OCI-M2 (cell line): Measurements from ENCODE around the gene UFD1.

Experiments
- DNase-seq: peaks from one replicate; lab custom pipeline; 2025; ENCODE audit not compliant: unreplicated experiment; lab: John Stamatoyannopoulos, UW

UFD1 gene

DNA sequence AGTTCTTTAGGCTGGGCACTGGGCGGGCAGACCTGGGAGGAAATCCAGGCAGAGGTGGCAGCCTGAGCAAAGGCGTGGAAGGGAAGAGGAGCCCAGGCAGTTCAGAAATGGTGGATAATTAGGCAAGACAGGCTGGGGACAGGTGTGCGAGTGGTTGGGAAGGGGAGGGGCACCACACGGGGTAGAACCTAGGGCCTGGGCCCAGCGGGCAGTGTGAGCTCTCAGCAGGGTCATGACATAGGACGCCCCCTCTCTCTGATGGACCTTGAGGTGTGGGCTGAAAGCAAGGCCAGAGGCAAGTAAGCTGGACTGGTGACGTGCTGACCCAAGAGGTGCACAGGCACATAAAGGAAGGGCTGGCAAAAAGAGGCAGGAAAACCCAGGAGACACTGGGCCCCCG is 6.8 kb downstream of the UFD1 start:
- no peak for DNase-seq

DNA sequence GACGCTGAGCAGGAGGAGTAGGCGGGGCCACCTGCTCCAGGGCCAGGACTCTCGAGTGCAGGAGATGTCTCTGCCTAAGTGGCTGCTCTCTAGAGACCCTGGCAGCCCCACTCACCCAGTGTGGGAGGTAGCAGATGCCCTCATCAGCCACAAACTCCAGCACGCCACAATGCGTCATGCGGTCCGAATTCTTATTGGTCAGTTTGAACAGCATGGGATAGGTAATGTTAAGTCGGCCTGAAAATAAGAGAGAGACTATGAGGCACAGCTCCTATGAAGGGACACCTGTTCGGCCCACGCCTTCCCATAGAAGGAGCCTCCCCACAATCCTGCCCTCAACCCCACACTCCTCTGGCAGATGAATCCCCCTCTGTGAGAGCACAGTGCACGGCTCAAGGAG is 7.4 kb downstream of the UFD1 start:
- no peak for DNase-seq

DNA sequence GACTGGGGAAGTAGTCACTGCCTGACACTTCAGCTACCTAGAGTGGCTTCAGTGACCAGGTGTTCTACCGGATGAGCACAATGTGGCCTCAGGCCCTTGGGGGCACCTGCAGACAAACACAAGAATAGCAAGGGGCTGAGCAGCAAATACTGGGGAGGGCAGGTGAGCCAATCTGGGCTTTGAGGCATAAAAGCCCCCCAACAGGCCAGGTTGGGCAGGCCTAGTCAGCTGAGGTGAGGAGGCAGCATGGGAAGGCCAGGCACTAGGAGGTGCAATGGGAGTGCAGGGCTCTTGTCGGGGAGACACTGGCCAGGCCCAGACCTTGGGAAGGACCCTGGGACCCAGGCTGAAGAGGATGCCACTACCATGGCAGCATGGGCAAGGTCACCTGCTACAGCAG is 9.0 kb downstream of the UFD1 start:
- no peak for DNase-seq

- no peak for DNase-seq
These were observed 9.6 kb downstream of the UFD1 start for GRCh38 chr22:19469421-19469820.

DNA sequence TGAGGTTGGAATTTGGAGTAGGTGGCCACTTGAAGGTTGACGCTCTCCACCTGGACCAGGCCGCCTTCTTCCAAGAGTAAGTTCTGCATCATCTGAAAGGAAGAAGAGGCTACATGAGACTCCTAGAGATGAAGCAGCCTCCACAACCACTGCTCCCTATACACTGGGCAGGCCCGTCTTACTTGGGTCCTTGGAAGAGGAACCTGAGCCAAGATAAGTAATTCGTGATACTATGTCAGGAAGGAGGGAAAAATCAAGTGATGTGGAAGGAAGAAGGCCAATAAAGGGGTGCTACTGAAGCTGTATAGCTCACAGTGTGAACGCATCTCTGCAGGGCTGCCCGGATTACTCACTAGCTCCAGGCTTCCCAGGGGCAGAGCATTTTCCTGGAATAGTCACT is 11.1 kb downstream of the UFD1 start:
- DNase-seq: no peak

DNA sequence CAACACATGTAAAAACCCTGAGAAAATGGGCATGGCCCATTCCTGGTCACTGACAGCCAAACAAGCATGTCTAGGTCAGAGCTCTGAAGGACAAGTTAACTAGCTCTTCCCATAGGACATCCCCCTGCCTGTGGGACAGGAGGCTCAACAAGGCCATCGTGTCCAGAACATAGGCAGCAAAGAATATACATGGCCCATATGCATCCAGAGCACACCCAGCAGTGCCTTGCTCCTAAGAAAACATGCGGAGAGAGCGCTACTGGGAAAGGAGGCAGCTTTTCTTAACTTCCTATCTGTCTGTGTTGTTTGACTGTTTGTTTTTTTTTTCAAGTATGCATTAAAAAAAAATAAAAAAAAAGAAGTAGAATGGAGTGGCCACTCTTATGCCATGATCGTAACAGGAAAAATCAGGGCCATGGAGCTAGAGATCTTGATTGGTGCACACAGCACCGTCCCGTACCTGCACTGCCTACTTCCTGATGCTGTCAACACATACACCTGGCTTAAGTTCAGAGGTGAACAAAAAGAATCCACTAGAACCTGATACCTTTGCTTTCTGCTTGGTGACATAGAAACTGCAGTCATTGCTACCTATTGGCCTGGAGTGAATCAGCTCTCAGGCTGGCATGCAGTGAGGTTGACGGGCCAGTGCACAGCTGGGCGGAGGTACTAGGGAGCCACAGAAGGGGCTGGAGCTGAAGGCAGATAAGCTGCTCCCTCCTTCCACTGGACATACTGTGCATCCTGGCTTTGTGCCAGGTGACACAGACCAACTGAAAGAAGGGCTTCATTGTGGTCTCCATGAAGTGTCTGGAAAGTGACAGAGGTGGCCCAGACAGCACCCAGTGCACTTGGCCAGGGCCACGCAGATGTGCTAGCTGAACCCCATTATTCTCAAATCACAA is 11.9 kb downstream of the UFD1 start:
- DNase-seq: no peak

GRCh38 chr22:19466126-19466716 is 12.8 kb downstream of the UFD1 start:
- DNase-seq: no peak

DNA sequence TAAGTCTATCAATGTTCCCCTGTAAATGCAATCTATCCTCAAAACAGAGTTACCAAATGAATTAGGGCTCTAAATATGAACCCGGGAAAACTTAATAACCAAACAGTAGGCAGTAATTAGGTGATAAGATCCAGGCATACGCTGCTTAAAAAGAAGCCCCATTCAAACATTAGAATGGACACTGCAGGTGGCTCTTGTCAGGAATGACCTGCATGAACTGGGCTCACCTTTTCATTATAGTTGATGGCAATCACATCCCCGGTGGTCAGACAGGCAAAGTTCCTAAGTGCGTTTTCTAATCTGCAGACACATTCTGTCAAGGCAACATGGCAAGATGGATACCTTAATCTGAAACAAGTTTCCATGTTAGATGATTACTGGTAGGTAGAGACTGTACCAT is 14.0 kb downstream of the UFD1 start:
- no peak for DNase-seq

- DNase-seq: no peak
These were observed 14.4 kb downstream of the UFD1 start for GRCh38 chr22:19464546-19464945.

DNA sequence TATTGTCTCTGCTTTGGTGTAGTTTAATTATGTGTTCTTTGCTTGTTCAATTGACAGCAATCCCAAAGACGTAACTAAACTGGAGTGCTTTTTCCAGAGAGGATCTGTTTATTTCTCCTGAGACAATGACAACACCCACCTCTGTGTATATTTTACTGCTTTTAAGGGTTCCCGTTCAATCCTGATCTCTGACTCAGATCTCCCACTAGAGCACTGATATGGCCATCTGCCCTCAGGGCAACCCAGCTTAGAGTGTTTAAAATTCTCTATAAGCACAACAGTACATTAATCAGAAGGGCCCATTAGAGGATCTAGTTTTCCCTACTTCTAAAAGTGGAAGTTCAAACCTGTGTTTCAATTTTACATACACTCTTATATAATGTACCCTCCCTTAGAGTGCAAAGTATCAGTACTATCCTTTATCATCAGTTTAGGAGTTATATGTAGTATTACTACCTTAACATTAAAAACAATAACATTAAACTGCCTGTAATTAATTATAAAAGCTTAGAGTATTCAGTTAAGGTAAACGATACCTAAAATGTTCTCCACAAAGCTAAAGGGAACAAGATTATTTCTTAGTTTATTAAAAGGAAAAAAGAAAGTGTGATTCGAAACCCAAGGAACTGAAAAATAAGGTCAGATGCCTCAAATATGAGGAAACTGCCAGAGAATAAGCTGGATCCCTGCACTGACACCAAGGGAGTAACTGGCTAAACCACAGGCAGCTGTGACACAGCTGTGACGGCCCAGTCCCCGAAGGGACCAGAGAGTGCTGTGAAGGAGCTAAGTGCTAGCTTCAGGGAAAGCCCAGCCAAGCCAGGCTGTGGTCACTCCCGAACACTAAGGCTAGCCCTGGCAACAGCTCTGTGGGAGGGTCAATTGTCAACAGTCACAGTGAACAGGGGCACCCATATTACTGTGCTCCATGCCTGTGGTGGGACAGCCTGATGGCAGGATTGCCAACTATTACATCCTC is 15.2 kb downstream of the UFD1 start:
- no peak for DNase-seq

- no peak for DNase-seq
These were observed 16.0 kb downstream of the UFD1 start for GRCh38 chr22:19463008-19463407.

DNA sequence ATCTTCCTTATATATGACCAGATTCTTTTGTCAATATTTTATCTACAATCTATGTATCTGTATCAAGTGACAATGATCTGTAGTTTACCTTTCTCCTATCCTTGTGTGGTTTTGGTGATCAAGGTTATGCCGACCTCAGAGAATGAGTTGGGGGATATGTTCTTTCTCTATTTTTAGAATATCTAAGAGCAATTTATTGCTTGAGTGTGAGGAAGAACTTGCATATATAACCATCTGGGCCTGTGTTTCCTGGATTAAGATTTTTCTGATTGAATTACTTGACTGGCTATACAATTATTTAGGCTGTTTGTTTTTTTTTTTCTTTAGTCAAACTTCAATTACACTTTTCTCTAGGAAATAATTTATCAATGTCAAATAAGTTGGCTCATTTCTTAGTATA is 17.5 kb downstream of the UFD1 start:
- no peak for DNase-seq

DNA sequence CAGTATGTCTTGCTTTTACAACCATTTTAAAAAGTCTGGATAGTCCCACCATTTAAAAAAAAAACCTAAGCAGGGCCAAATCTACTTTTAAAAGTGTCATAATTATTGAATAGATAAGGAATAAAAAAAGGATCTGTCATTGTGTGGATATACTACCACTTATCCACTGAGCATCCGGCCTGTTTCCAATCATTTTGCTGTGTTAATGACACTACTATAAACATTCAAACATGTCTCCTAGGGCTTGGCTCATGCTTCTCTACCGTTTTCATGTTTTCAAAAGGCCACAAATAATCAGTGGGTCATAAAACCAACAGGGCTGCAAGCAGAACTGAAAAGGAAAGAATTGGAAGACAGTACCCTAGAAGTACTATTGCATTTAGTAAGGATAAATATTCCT is 19.0 kb downstream of the UFD1 start:
- no peak for DNase-seq

GRCh38 chr22:19457828-19458428 is 21.1 kb downstream of the UFD1 start:
- DNase-seq: no peak

DNA sequence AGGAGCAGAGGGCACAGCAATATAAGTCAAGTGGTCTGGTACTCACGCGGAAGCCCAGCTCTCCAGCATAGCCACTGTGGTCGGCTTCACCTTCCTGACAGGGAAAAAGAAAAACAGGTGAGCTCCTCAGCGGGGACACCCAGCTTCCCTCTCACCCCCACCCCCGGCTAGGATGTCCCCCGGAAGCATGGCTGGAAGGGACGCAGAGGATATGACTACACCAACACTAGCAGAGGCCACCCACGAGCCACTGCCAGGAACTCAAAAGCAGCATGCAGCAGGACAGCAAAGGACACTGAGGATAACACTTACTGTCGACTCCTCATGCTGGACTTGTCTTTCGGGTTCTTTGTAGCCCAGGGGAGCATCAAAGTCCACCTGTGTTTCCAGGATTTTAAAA is 22.5 kb downstream of the UFD1 start:
- no peak for DNase-seq

DNA sequence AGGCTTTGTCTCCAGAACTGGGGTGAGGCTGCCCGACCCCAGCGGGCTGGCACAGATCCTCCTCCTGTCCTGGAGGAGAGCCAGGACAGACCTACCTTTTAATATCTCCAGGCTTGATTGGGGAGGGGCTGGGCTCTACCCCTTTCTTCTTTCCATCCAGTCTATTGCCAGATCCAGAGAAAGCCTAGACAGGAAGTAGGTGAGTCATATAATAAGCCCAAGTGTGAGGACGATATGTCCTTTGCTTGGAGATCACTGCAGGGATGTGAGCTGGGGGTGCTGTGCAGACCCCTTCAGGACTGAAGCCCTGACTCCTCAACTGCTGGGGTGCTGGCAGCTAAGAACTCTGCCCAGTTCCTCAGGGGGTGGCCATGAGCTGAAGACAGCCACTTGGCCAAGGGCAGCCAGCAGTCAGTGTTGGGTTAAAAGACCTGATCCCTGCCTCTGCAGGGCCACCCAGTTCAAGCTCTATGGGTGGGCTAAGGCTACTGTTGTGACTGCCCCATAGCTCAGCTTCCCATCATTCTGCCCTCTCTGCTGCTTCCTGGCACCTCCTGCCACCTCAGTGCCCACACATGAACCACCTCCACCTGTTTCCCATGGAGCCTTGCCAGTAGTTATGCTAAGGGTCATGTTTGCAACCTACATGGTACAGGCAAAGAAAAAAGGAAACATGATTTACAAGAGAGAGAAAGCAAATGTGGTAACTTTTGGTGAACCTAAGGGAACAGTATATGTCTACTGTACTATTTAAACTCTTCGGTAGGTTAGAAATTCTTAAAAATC is 23.2 kb downstream of the UFD1 start:
- no peak for DNase-seq

DNA sequence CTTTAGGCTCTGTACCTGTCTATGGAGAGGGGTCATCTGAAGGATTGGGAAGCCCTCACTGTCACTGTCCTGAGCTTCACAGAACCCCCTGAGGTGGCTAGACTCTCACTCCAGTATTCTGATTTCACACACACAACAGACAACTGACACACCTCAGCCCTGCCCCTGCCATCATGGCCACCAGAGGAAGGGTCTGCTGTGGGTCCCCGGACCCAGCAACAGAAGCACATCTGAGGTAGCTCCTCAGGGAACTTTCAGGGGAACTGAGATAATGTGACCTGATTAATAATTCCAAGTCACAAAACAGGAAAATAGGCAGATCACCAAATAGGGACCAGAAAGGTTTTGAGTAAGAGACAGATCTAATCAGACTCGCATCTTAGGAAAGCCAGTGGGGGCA is 24.0 kb downstream of the UFD1 start:
- DNase-seq: no peak

GRCh38 chr22:19454156-19454555 is 24.8 kb downstream of the UFD1 start:
- no peak for DNase-seq

- DNase-seq: no peak
These were observed 25.3 kb downstream of the UFD1 start for GRCh38 chr22:19453718-19454117.

DNA sequence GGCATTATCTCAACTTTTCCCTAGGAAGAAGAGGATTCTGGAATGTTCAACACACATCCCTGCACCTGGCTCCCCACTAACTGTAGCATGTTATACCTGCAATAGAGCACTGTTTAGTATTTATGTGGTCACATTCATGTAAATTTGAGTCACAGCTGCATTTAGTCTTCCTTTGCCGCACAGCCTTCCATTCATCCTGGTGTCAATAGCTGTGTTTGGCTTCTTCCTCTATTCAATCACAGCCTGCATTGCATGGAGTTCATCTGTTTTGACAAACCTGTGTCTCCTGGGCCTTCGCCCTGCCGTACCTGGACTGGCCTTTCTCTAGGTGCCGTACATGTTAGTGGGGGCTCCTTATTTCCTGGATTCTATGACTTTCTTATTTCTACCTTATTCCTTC is 27.4 kb downstream of the UFD1 start:
- DNase-seq: no peak
